ENCODE measurements around the gene MYBPC2.

Gene MYBPC2

GRCh38 chr19:50410109-50410508 is 22.6 kb upstream of the MYBPC2 start:
- DNase-seq: no peak

- no peak for DNase-seq
These were observed 20.3 kb upstream of the MYBPC2 start for GRCh38 chr19:50412419-50412818.

DNA sequence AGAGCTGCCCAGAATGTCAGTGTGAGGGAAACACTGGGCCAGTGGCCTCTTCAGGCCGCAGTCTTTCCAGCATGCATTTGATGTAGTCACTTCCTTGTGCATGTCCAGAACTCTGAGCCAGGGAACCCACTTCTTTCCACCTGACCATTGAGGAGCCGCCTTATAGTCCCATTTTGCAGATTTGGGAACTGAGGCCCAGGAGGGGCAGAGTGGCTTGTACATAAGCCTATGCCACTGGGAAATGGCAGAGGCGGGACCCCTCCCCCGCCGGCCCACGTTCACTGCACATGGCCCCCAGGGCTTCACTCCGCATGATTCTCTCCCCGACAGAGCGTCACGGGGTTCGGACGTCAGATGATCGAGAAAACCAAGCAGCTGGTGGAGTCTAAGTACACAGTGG is 19.6 kb upstream of the MYBPC2 start:
- DNase-seq: no peak

DNA sequence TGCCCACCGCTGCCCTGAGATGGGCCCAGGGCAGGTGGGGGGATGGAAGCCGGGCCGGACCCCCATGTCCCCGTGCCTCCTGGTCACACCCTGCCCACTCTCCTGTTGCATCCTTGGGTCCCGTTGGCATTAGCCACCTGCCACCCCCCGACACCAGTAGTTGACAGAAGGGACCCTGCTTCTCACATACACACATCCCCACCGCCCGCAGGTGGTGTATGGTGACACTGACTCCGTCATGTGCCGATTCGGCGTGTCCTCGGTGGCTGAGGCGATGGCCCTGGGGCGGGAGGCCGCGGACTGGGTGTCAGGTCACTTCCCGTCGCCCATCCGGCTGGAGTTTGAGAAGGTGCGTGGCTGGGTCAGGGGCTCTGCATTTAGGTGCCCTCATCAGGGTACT is 19.2 kb upstream of the MYBPC2 start:
- DNase-seq: no peak

GRCh38 chr19:50414864-50415660 is 17.6 kb upstream of the MYBPC2 start:
- DNase-seq: peak; percentile 57

DNA sequence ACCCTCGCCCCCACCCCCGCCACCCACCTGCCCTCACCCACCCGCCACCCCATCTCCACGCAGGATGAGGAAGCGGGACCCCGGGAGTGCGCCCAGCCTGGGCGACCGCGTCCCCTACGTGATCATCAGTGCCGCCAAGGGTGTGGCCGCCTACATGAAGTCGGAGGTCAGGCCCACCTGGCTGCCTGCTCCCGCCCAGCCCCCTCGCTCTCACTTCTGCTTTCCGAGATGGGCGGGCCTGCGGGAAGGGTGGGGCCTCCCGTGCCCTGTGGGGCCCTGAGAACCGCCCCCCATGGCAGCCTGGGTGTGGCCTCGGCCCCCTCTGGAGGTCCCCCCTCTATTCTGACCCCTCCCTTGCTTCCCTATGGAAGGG is 17.0 kb upstream of the MYBPC2 start:
- no peak for DNase-seq

GRCh38 chr19:50416034-50416977 is 16.4 kb upstream of the MYBPC2 start:
- DNase-seq: no peak

GRCh38 chr19:50417111-50418081 is 15.3 kb upstream of the MYBPC2 start:
- no peak for DNase-seq

DNA sequence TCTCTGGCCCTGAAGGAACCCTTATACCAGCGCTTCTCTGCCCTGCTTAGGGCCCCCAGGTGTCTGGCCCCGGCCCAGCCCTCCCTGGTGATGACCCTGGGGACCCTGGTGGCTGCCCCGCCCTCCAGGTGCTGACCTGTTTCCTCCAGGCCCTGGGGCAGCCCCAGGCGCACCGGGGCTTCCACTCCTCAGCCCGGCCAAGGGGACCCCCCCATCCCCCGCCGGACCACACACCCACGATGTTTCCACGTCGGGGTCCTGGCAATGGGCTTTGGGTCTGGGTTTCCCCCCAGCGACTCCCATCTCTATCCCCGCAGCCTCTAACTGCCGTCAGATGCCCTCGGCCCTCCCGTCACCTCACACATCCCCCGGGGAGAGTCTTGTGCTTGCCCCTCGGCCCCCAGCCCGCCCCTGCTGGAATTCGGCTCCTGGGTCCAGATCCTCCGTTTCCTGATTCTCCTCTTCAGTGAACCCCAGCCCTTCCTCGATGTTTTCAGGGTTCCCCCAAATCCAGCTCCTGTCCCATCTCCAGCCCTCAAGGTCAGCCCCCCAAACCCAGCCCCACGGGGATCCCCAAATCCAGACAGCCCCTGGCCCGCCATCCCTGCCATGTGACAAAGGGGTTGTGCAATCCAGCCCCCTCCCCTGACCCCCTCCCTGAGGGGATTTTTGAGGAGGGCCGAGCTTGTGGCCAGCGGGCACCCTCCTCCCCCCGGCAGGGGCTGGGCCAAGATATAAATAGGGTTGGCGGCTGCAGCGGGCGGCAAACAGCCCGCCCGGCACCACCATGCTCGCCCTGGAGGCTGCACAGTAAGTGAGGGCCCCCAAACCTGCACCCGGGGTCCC is 14.3 kb upstream of the MYBPC2 start, which contains the start of gene SPIB:
Gene SPIB (plus strand): TSS at position 763 of the 846 bp plus-strand sequence. CDS start 25 bp downstream, at position 788.
- no peak for DNase-seq

DNA sequence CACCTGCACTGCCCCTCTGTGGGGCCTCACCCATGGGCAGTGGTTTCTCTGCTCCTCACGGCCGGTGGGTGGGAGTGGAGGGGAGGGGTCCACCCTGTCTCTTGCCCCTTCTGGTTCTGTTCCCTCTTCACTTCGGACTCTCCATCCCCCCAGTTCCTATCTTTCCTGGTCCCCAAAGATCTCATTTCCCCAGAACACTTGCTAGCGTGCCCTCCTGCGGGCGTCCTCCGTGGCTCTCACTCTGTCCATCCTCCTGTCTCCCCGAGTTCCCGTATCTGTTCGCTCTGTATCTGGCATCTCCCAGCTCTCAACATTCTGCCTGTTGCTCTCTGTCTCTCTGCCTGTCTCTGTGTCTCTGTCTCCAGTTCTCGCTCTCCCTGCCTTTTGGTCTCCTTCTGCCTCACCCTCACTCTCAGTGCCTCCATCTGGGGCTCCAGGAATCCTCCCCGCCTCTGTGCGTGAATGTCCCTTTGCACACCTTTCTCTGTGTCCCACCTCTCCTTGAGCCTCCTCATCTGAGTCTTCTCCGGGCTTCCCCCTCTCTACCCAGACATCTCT is 13.6 kb upstream of the MYBPC2 start:
- no peak for DNase-seq

DNA sequence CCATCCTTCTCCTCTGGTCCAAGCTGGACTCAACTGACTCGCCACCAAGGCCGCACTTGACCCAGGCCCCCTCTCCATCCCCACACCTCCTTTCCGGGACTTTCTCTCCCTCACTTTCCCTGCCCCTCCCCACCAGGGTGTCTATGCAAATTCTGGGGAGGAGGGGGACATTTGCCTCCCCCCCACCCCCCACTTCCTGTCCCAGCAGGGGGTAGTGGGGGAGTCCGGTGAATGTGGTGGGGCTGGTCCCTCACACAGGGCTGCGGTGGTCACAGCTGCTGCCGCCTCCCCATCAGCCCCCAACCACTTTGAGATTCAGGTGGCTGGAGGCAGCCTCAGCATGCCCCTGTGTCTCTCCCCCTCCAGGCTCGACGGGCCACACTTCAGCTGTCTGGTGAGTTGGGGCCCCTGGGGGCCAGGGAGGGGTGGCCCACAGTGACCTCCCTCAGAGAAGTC is 13.1 kb upstream of the MYBPC2 start:
- no peak for DNase-seq

- DNase-seq: no peak
These were observed 12.6 kb upstream of the MYBPC2 start for GRCh38 chr19:50420127-50420526.

DNA sequence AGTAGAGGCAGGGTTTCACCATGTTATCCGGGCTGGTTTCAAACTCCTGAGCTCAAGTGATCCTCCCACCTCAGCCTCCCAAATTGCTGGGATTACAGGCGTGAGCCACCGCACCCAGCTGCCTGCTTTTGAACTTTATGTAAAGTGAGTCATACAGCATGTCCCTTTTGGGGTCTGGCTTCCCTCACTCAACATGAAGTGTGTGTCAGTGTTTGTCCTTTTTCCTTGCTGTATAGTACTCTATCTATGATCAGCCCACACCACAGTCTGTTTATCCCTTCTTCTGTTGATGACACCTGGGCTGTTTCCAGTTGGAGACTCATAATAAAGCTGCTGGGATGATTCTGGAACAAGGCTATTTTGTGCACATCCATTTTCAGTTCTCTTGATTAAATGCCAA is 11.9 kb upstream of the MYBPC2 start:
- DNase-seq: no peak

- DNase-seq: no peak
These were observed 10.1 kb upstream of the MYBPC2 start for GRCh38 chr19:50422397-50423278.

- DNase-seq: no peak
These were observed 9.2 kb upstream of the MYBPC2 start for GRCh38 chr19:50423279-50424113.

- no peak for DNase-seq
These were observed 7.1 kb upstream of the MYBPC2 start for GRCh38 chr19:50425581-50425980.

- DNase-seq: no peak
These were observed 5.3 kb upstream of the MYBPC2 start for GRCh38 chr19:50427318-50427925.

- DNase-seq: peak; percentile 4
These were observed 4.7 kb upstream of the MYBPC2 start for GRCh38 chr19:50427997-50428425.

All from effector CD8-positive, alpha-beta T cell (primary cell).